ENCODE measurements around the gene OTUD4. TPM values are rescaled to one million over a fixed set of nuclear protein-coding genes. Genes with fewer than 3 reads are reported as not detected.
"Not testable (repeated sequence)": the region's sequence is repeated elsewhere in the genome, so short reads cannot be mapped to it uniquely, and the experiment has no call there.

The OTUD4 gene
- total RNA-seq, 1 experiment from 2014 or later = 13.6 TPM

GRCh38 chr4:145181091-145181501 is 707 bp upstream of the OTUD4 start:
- peak overlapping the region; percentile 86 for H2AFZ ChIP-seq (ENCODE audit: low read length)
- peak overlapping the region; percentile 23; the same call in 1 of the 2 replicates for H3K27ac ChIP-seq (ENCODE audit: low read length)
- H3K4me2 ChIP-seq (ENCODE audit: low read length) = peak overlapping the region; percentile 91
- no peaks in the 10 kb centered on the region for H3K36me3 ChIP-seq (ENCODE audit: low read depth, low read length)
- ChIA-PET POLR2A (ENCODE audit: unreplicated experiment) (interaction anchor here (0.5 to 0.6 kb wide), 2 partner anchors 36 to 83 kb away, joined by 3 to 5 read pairs; partner anchors contain the start of gene ABCE1), CTCF (interaction anchor here (0.6 kb wide), 1 partner anchor 436 kb away, joined by 3 read pairs; no protein-coding TSS in a partner anchor)
- TF ChIP-seq CTCF (conservative IDR thresholded peaks at IDR 0.05; ENCODE audit: low read depth, low read length) (no peak), EZH2 (IDR thresholded peaks at IDR 0.05; ENCODE audit: low read length, unreplicated experiment) (no peak), EZH2phosphoT487 (IDR thresholded peaks at IDR 0.05; ENCODE audit: borderline replicate concordance, low read length) (no peak)
- ATAC-seq (no peak), DNase-seq (no peak)
- peaks cover 35% of the 10 kb centered on the region for H3K79me2 ChIP-seq (ENCODE audit: low read length)
- H4K20me1 ChIP-seq (ENCODE audit: low read length) = peaks cover 23% of the 10 kb centered on the region
- peak overlapping the region; percentile 87 for H3K4me3 ChIP-seq (ENCODE audit: low read length)
- H3F3A ChIP-seq (ENCODE audit: low read length, unreplicated experiment) = no peaks in the 10 kb centered on the region
- H3K9ac ChIP-seq (ENCODE audit: low read length) = peak overlapping the region; percentile 66
- peaks cover 21% of the 10 kb centered on the region for H3K4me1 ChIP-seq (ENCODE audit: insufficient read depth, low read length)
- TSS peak; percentile 21 for BruUV-seq (replicated peaks)
- H3K9me3 ChIP-seq (ENCODE audit: low read length) = no peaks in the 10 kb centered on the region
- no peaks in the 10 kb centered on the region for H3K27me3 ChIP-seq (ENCODE audit: low read length)
- intact Hi-C loops (cut with micrococcal nuclease) = loop anchor here (2.0 to 10.0 kb wide), 4 partner anchors 82 to 756 kb away; partner anchors contain the start of genes ABCE1, ANAPC10, MMAA and ZNF827
- H3K9me2 ChIP-seq (replicated peaks; ENCODE audit: low read length) = no peaks in the 10 kb centered on the region

- peak; percentile 15 for ATAC-seq
- peak overlapping the region; percentile 74 for H2AFZ ChIP-seq (ENCODE audit: low read length)
- H3K9ac ChIP-seq (ENCODE audit: low read length) = peak overlapping the region; percentile 92
- peaks cover 21% of the 10 kb centered on the region for H3K4me1 ChIP-seq (ENCODE audit: insufficient read depth, low read length)
- BruUV-seq (replicated peaks); CTCF ChIA-PET; POLR2A ChIA-PET (ENCODE audit: unreplicated experiment); H3K9me2 ChIP-seq (replicated peaks; ENCODE audit: low read length); H3K27me3 ChIP-seq (ENCODE audit: low read length); H3F3A ChIP-seq (ENCODE audit: low read length, unreplicated experiment); H3K36me3 ChIP-seq (ENCODE audit: low read depth, low read length); H3K9me3 ChIP-seq (ENCODE audit: low read length): not testable (repeated sequence)
- peak; percentile 25 for DNase-seq
- H3K27ac ChIP-seq (ENCODE audit: low read length) = peak overlapping the region; percentile 78
- H4K20me1 ChIP-seq (ENCODE audit: low read length) = peaks cover 27% of the 10 kb centered on the region
- intact Hi-C loops (cut with micrococcal nuclease) = loop anchor here (2.0 to 10.0 kb wide), 5 partner anchors 15 to 757 kb away; partner anchors contain the start of genes ABCE1, ANAPC10, MMAA and ZNF827
- H3K4me2 ChIP-seq (ENCODE audit: low read length) = peak overlapping the region; percentile 88
- H3K79me2 ChIP-seq (ENCODE audit: low read length) = peaks cover 47% of the 10 kb centered on the region
- peak overlapping the region; percentile 87 for H3K4me3 ChIP-seq (ENCODE audit: low read length)
These were observed 510 bp downstream of the OTUD4 start for GRCh38 chr4:145179861-145180297.

- Histone ChIP-seq H3K9me2 (replicated peaks; ENCODE audit: low read length) (no peaks in the 10 kb centered on the region), H3K27me3 (ENCODE audit: low read length) (no peaks in the 10 kb centered on the region), H4K20me1 (ENCODE audit: low read length) (peaks cover 29% of the 10 kb centered on the region), H3F3A (ENCODE audit: low read length, unreplicated experiment) (no peaks in the 10 kb centered on the region), H3K79me2 (ENCODE audit: low read length) (peaks cover 52% of the 10 kb centered on the region), H3K9ac (ENCODE audit: low read length) (peak overlapping the region; percentile 92), H3K9me3 (ENCODE audit: low read length) (no peaks in the 10 kb centered on the region), H2AFZ (ENCODE audit: low read length) (peak overlapping the region; percentile 35; the same call in 1 of the 2 replicates), H3K4me1 (ENCODE audit: insufficient read depth, low read length) (peaks cover 21% of the 10 kb centered on the region), H3K36me3 (ENCODE audit: low read depth, low read length) (peaks cover under 1% of the 10 kb centered on the region; the same call in 1 of the 2 replicates), H3K4me3 (ENCODE audit: low read length) (peak overlapping the region; percentile 87), H3K27ac (ENCODE audit: low read length) (peak overlapping the region; percentile 24), H3K4me2 (ENCODE audit: low read length) (peak overlapping the region; percentile 88)
- CTCF ChIA-PET = no interaction called here
- intact Hi-C loops (cut with micrococcal nuclease) = loop anchor here (2.0 kb wide), 1 partner anchor 15 kb away; no protein-coding TSS in a partner anchor
- BruUV-seq (replicated peaks) = TSS peak; percentile 61
- POLR2A ChIA-PET (ENCODE audit: unreplicated experiment) = interaction anchor here (0.7 kb wide), 1 partner anchor 16 kb away, joined by 5 read pairs; no protein-coding TSS in a partner anchor
- DNase-seq (peak; percentile 65), ATAC-seq (peak; percentile 30)
- TF ChIP-seq CTCF (conservative IDR thresholded peaks at IDR 0.05; ENCODE audit: low read depth, low read length) (no peak), EZH2 (IDR thresholded peaks at IDR 0.05; ENCODE audit: low read length, unreplicated experiment) (no peak), EZH2phosphoT487 (IDR thresholded peaks at IDR 0.05; ENCODE audit: borderline replicate concordance, low read length) (no peak)
These were observed 1.0 kb downstream of the OTUD4 start for GRCh38 chr4:145179281-145179860.
